CD4-positive, alpha-beta T cell (primary cell): ENCODE results near the gene FGFR3. TPM values are rescaled to one million over a fixed set of nuclear protein-coding genes. Genes with fewer than 3 reads are reported as not detected.
"Not testable (repeated sequence)": the region's sequence is repeated elsewhere in the genome, so short reads cannot be mapped to it uniquely, and the experiment has no call there.

ENCODE experiments used
- ATAC-seq: fragments of 200-7000 bp; cut with Tn5 transposase; one replicate; pipeline ENCODE4 v1.10.0; 2022; ENCODE audit warnings: mild to moderate bottlenecking; ENCODE audit not compliant: poor library complexity
- CTCF ChIA-PET: fragments of 350-600 bp; sonication (Branson Sonifier 250); formaldehyde crosslinking; loops from one replicate; lab custom pipeline; 2021; ENCODE audit warnings: antibody characterized with exemption, inconsistent platforms; lab: Charles Lee
- POLR2A ChIA-PET: fragments of 350-600 bp; sonication (Branson Sonifier 250); formaldehyde crosslinking; loops from one replicate; lab custom pipeline; 2021; ENCODE audit warnings: antibody characterized with exemption, inconsistent platforms; lab: Charles Lee
- DNase-seq, 14 experiments: peaks; one replicate each; pipeline ENCODE4 v3.0.0-alpha.2; 2013 to 2020; ENCODE audit warnings: mixed read lengths in 2 of 14
- H3K27ac ChIP-seq, 2 donors: one replicate each; pipeline versions ENCODE4 v1.5.1 to v1.7.0; 2013; ENCODE audit warnings: low read length in 2 of 2, low read depth in 1 of 2, mild to moderate bottlenecking in 1 of 2
- H3K27me3 ChIP-seq, 2 experiments: 1 replicate in 1 of 2; 2 replicates in 1 of 2; pipeline versions ENCODE4 v1.6.1 to v1.7.0; 2013; ENCODE audit warnings: low read length in 2 of 2, control low read depth in 1 of 2, mild to moderate bottlenecking in 1 of 2, moderate library complexity in 1 of 2; ENCODE audit not compliant: insufficient read depth in 2 of 2, control insufficient read depth in 1 of 2
- H3K36me3 ChIP-seq: one replicate; pipeline ENCODE4 v1.6.1; 2013; ENCODE audit warnings: low read length, control low read depth; ENCODE audit not compliant: insufficient read depth
- H3K4me1 ChIP-seq: one replicate; pipeline ENCODE4 v1.6.1; 2013; ENCODE audit warnings: low read length, control low read depth; ENCODE audit not compliant: insufficient read depth
- H3K4me3 ChIP-seq: one replicate; pipeline ENCODE4 v1.5.1; 2013; ENCODE audit warnings: mild to moderate bottlenecking, low read length, moderate library complexity
- H3K9me3 ChIP-seq, 2 experiments: 1 replicate in 1 of 2; 2 replicates in 1 of 2; pipeline versions ENCODE4 v1.6.1 to v1.7.0; 2013; ENCODE audit warnings: low read length in 2 of 2, mild to moderate bottlenecking in 2 of 2, control low read depth in 1 of 2, moderate library complexity in 1 of 2; ENCODE audit not compliant: control insufficient read depth in 1 of 2, insufficient read depth in 1 of 2
- H3K27ac Mint-ChIP-seq: one replicate; pipeline ENCODE4 v1.8.0; 2020; ENCODE audit warnings: mixed read lengths
- H3K27me3 Mint-ChIP-seq: one replicate; pipeline ENCODE4 v1.8.0; 2021; ENCODE audit warnings: mixed read lengths
- H3K36me3 Mint-ChIP-seq: one replicate; pipeline ENCODE4 v1.8.0; 2021; ENCODE audit warnings: low read depth, mixed read lengths
- H3K4me1 Mint-ChIP-seq: one replicate; pipeline ENCODE4 v1.8.0; 2021; ENCODE audit warnings: low read depth, mixed read lengths
- H3K4me3 Mint-ChIP-seq: one replicate; pipeline ENCODE4 v1.8.0; 2020; ENCODE audit warnings: mild to moderate bottlenecking, mixed read lengths
- H3K9me3 Mint-ChIP-seq: one replicate; pipeline ENCODE4 v1.8.0; 2020; ENCODE audit warnings: mixed read lengths
- CTCF ChIP-seq: fragments of 200-600 bp; IDR thresholded peaks from one replicate; pipeline ENCODE4 v1.8.0; 2022; ENCODE audit warnings: antibody characterized with exemption, mild to moderate bottlenecking
- intact Hi-C, 2 experiments: fragments of 100-400 bp; cut with DNase I in 1 of 2; cut with micrococcal nuclease in 1 of 2; formaldehyde crosslinking; loops; one replicate each; pipeline versions ENCODE4 v1.15.1 to v1.9.0; 2023 to 2025; cut with DNase I, micrococcal nuclease
- total RNA-seq, 174 experiments: library from RNA in 2 of 174; stranded (reverse) in 2 of 174; gene quantifications; one replicate each; pipeline ENCODE4 v1.2.3 and lab custom pipeline; 2021 to 2026

FGFR3 gene
- total RNA-seq, 2 experiments from 2014 or later: 0.33 TPM; not detected in 1

- H3K4me3 ChIP-seq: no peak overlapping the region
- ChIA-PET POLR2A (no interaction called here), CTCF (no interaction called here)
- no peak for TF ChIP-seq CTCF
- Mint-ChIP-seq H3K4me1 (no peaks in the 10 kb centered on the region), H3K4me3 (no peak overlapping the region), H3K27ac (no peak overlapping the region), H3K36me3 (peaks cover 73% of the 10 kb centered on the region), H3K27me3 (no peaks in the 10 kb centered on the region), H3K9me3 (no peaks in the 10 kb centered on the region)
- H3K27ac ChIP-seq: no peak overlapping the region
- intact Hi-C loops: no loop called here
- ATAC-seq: no peak
- no peaks in the 10 kb centered on the region for H3K9me3 ChIP-seq
- H3K4me1 ChIP-seq: no peaks in the 10 kb centered on the region
- no peaks in the 10 kb centered on the region for H3K27me3 ChIP-seq
- peaks cover 80% of the 10 kb centered on the region for H3K36me3 ChIP-seq
- DNase-seq: no peak
These were observed 41.1 kb downstream of the FGFR3 start for GRCh38 chr4:1834047-1834775.

- H3K36me3 Mint-ChIP-seq: peaks cover 71% of the 10 kb centered on the region
- ATAC-seq, H3K4me1 ChIP-seq, H3K9me3 Mint-ChIP-seq, H3K27ac Mint-ChIP-seq, DNase-seq, H3K4me3 Mint-ChIP-seq, H3K4me1 Mint-ChIP-seq, POLR2A ChIA-PET, H3K9me3 ChIP-seq, H3K27ac ChIP-seq, H3K27me3 ChIP-seq, H3K27me3 Mint-ChIP-seq, CTCF ChIA-PET, H3K4me3 ChIP-seq: not testable (repeated sequence)
- peaks cover 81% of the 10 kb centered on the region for H3K36me3 ChIP-seq
- intact Hi-C loops: loop anchor here in 1 of 2 experiments (5.0 kb wide), 1 partner anchor 51 kb away; no protein-coding TSS in a partner anchor
These were observed 42.7 kb downstream of the FGFR3 start for GRCh38 chr4:1835836-1836235.

GRCh38 chr4:1836650-1837049 is 43.6 kb downstream of the FGFR3 start:
- Histone ChIP-seq H3K4me3 (no peak overlapping the region), H3K27me3 (no peaks in the 10 kb centered on the region), H3K4me1 (no peaks in the 10 kb centered on the region), H3K36me3 (peaks cover 81% of the 10 kb centered on the region), H3K9me3 (no peaks in the 10 kb centered on the region), H3K27ac (no peak overlapping the region)
- no peak for TF ChIP-seq CTCF
- Mint-ChIP-seq H3K27me3 (no peaks in the 10 kb centered on the region), H3K36me3 (peaks cover 74% of the 10 kb centered on the region), H3K9me3 (no peaks in the 10 kb centered on the region), H3K4me3 (no peak overlapping the region), H3K4me1 (no peaks in the 10 kb centered on the region), H3K27ac (no peak overlapping the region)
- no peak for DNase-seq
- intact Hi-C loops: loop anchor here in 1 of 2 experiments (5.0 kb wide), 1 partner anchor 51 kb away; no protein-coding TSS in a partner anchor
- POLR2A ChIA-PET: no interaction called here
- CTCF ChIA-PET: no interaction called here
- ATAC-seq: no peak
